Loucy (cell line): ENCODE data around the gene MFN2.

ENCODE experiments used
- H2AFZ ChIP-seq: fragments of 200-600 bp; sonication (generic); 2 replicates; pipeline ENCODE4 v1.6.0; 2016; ENCODE audit warnings: antibody characterized with exemption, mild to moderate bottlenecking, low read length, moderate library complexity
- H3F3A ChIP-seq: fragments of 200-600 bp; 2 replicates; pipeline ENCODE4 v1.6.0; 2016; ENCODE audit warnings: antibody characterized with exemption, low read depth, mild to moderate bottlenecking
- H3K27me3 ChIP-seq: fragments of 200-600 bp; sonication (generic); 2 replicates; pipeline ENCODE4 v1.6.1; 2014; ENCODE audit warnings: low read length, mild to moderate bottlenecking; ENCODE audit not compliant: insufficient read depth, poor library complexity, severe bottlenecking
- H3K36me3 ChIP-seq: fragments of 200-600 bp; sonication (generic); 2 replicates; pipeline ENCODE4 v1.6.1; 2016; ENCODE audit warnings: low read length; ENCODE audit not compliant: insufficient read depth
- H3K4me1 ChIP-seq: fragments of 200-600 bp; sonication (generic); 2 replicates; pipeline ENCODE4 v1.5.1; 2014; ENCODE audit warnings: low read length, mild to moderate bottlenecking; ENCODE audit not compliant: insufficient read depth, poor library complexity, severe bottlenecking
- H3K4me2 ChIP-seq: fragments of 200-600 bp; sonication (generic); 2 replicates; pipeline ENCODE4 v1.6.0; 2014; ENCODE audit warnings: antibody characterized with exemption, low read length, low read depth, mild to moderate bottlenecking; ENCODE audit not compliant: poor library complexity, severe bottlenecking
- H3K4me3 ChIP-seq: fragments of 200-600 bp; sonication (generic); 2 replicates; pipeline ENCODE4 v1.5.1; 2014; ENCODE audit warnings: low read length, mild to moderate bottlenecking, mixed read lengths; ENCODE audit not compliant: poor library complexity, severe bottlenecking
- H3K79me2 ChIP-seq: fragments of 200-600 bp; sonication (generic); 2 replicates; pipeline ENCODE4 v1.6.1; 2014; ENCODE audit warnings: low read length; ENCODE audit not compliant: insufficient read depth
- H3K9ac ChIP-seq: fragments of 200-600 bp; sonication (generic); 2 replicates; pipeline ENCODE4 v1.6.0; 2014; ENCODE audit warnings: mild to moderate bottlenecking, low read depth, low read length, moderate library complexity; ENCODE audit not compliant: poor library complexity, severe bottlenecking
- H3K9me2 ChIP-seq: fragments of 200-600 bp; sonication (generic); replicated peaks from 2 replicates; pipeline ENCODE4 v1.6.1; 2016; ENCODE audit warnings: low read depth, low read length, mixed read lengths
- H3K9me3 ChIP-seq: fragments of 200-600 bp; sonication (generic); 2 replicates; pipeline ENCODE4 v1.6.1; 2014; ENCODE audit warnings: mild to moderate bottlenecking, antibody characterized with exemption, low read length, low read depth; ENCODE audit not compliant: insufficient read depth
- H4K20me1 ChIP-seq: fragments of 200-600 bp; sonication (generic); 2 replicates; pipeline ENCODE4 v1.6.0; 2014; ENCODE audit warnings: antibody characterized with exemption, low read length, mild to moderate bottlenecking; ENCODE audit not compliant: insufficient read depth, poor library complexity, severe bottlenecking
- EZH2phosphoT487 ChIP-seq: fragments of 200-600 bp; IDR thresholded peaks from 2 replicates; pipeline ENCODE4 v1.6.1; 2018; ENCODE audit warnings: antibody characterized with exemption, mild to moderate bottlenecking, moderate library complexity, borderline replicate concordance
- TF ChIP-seq, protein P1 (sequence below): fragments of 200-600 bp; sonication (generic); conservative IDR thresholded peaks from 2 replicates; pipeline ENCODE4 v1.5.1; 2014; ENCODE audit warnings: mild to moderate bottlenecking, antibody characterized with exemption, low read length

Gene MFN2

DNA sequence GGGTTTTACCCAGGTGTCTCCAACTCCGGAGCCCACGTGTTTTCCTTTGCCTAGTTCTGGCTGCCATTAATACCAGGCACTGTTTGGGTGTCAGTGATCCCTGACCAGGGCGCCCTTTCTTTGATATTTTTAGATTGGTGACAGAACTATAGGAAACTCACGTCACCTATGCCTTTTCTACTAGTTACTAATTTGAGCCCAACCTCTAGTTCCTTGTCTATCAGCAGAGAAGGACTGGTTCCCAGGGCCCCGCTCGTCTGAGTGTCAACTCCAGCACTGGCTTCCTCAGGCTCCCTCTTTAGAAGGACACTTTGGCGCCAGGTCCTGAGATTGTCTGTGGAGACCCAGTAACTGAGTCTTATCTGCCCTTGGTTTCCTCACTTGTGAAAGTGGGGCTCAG, 9.4 kb downstream of the MFN2 start:
- no peak overlapping the region for H3K9ac ChIP-seq
- no peak overlapping the region for H3K4me2 ChIP-seq
- H3K27me3 ChIP-seq, result no peaks in the 10 kb centered on the region
- H3K36me3 ChIP-seq, result peaks cover 49% of the 10 kb centered on the region; the same call in 1 of the 2 replicates
- peaks cover 8% of the 10 kb centered on the region for H4K20me1 ChIP-seq
- no peak for TF ChIP-seq EZH2phosphoT487
- TF ChIP-seq, protein P1, sequence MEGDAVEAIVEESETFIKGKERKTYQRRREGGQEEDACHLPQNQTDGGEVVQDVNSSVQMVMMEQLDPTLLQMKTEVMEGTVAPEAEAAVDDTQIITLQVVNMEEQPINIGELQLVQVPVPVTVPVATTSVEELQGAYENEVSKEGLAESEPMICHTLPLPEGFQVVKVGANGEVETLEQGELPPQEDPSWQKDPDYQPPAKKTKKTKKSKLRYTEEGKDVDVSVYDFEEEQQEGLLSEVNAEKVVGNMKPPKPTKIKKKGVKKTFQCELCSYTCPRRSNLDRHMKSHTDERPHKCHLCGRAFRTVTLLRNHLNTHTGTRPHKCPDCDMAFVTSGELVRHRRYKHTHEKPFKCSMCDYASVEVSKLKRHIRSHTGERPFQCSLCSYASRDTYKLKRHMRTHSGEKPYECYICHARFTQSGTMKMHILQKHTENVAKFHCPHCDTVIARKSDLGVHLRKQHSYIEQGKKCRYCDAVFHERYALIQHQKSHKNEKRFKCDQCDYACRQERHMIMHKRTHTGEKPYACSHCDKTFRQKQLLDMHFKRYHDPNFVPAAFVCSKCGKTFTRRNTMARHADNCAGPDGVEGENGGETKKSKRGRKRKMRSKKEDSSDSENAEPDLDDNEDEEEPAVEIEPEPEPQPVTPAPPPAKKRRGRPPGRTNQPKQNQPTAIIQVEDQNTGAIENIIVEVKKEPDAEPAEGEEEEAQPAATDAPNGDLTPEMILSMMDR, result no peak
- no peaks in the 10 kb centered on the region for H3K9me2 ChIP-seq
- H3K4me1 ChIP-seq, result peaks cover 4% of the 10 kb centered on the region
- no peak overlapping the region for H2AFZ ChIP-seq
- H3K4me3 ChIP-seq, result no peak overlapping the region
- H3F3A ChIP-seq, result no peaks in the 10 kb centered on the region
- peaks cover 28% of the 10 kb centered on the region for H3K79me2 ChIP-seq
- H3K9me3 ChIP-seq, result no peaks in the 10 kb centered on the region

DNA sequence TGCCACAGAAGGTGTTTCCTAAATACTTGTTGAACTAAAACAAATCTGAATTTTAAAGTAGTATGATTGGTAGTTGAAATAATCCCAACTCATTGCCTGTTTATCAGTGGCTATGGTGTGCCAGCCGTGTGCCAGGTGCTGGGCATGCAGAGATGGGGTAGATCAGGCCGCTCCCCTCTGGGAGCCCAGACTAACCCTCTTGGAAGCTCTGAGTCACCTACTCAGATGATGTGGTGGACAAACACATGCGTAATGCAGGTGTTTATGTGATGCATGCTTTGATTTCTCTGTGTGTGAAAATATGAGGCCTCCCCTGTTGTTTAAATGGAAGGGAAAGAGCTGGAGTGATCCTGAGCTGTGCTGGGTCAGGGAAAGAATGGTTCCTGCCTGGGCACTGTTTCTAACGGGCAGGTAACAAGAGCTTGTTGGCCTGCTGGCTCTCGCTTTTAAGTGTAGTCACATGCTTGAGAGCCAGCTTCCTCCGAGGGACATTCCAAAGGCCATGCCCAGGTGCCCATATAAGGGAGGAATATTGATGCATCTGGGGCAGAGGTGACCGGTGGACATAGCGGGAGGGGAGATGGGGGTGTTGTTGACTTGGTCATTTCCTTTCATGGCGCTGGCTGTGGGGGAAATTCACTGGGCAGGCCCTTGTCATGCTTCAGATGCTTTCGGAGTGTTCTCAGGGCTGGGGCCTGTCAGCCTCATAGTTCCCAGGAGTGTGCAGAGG, 10.2 kb downstream of the MFN2 start:
- H3K4me3 ChIP-seq, result no peak overlapping the region
- no peaks in the 10 kb centered on the region for H3F3A ChIP-seq
- no peak overlapping the region for H2AFZ ChIP-seq
- H3K9me2 ChIP-seq, result no peaks in the 10 kb centered on the region
- no peak overlapping the region for H3K9ac ChIP-seq
- no peak overlapping the region for H3K4me2 ChIP-seq
- no peaks in the 10 kb centered on the region for H3K4me1 ChIP-seq
- no peaks in the 10 kb centered on the region for H3K27me3 ChIP-seq
- peaks cover 3% of the 10 kb centered on the region for H4K20me1 ChIP-seq
- no peaks in the 10 kb centered on the region for H3K9me3 ChIP-seq
- peaks cover 57% of the 10 kb centered on the region; the same call in 1 of the 2 replicates for H3K36me3 ChIP-seq
- H3K79me2 ChIP-seq, result peaks cover 22% of the 10 kb centered on the region; the same call in 1 of the 2 replicates
- no peak for TF ChIP-seq EZH2phosphoT487

DNA sequence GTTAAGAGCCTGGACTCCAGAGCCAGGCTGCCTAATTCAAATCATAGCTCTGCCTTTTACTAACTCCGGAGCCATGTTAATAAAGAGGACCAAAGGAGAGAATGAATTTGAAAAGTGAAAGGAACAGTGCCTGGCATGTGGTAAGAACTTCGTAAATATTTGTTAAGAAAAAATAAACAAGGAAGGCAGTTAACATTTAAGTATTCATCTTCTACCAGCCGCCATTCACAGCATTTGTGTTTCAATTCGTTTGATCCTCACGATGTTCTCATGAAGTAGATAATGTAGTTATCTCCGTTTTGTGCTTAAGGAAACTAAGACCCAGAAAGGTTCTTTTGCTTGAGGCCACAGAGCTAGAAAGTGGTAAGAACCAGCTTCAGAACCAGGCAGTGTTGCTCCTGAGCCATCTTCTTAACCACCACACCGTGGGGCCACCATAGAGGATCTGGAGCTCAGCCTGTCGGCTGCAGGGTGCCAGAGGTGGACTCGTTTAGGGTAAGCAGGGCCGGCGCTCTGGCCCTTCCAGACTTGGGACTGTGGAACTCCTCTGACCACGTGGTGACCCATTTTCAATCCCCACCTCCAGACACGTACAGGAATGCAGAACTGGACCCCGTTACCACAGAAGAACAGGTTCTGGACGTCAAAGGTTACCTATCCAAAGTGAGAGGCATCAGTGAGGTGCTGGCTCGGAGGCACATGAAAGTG, 11.9 kb downstream of the MFN2 start:
- TF ChIP-seq, protein P1, result no peak
- no peak for TF ChIP-seq EZH2phosphoT487
- H3K9me3 ChIP-seq, result no peaks in the 10 kb centered on the region
- H3K79me2 ChIP-seq, result peaks cover 9% of the 10 kb centered on the region; the same call in 1 of the 2 replicates
- H3K4me2 ChIP-seq, result no peak overlapping the region
- peaks cover 71% of the 10 kb centered on the region; the same call in 1 of the 2 replicates for H3K36me3 ChIP-seq
- H3K9me2 ChIP-seq, result no peaks in the 10 kb centered on the region
- H3K9ac ChIP-seq, result no peak overlapping the region
- no peak overlapping the region for H3K4me3 ChIP-seq
- no peak overlapping the region for H2AFZ ChIP-seq
- H3F3A ChIP-seq, result no peaks in the 10 kb centered on the region
- H3K27me3 ChIP-seq, result no peaks in the 10 kb centered on the region
- no peaks in the 10 kb centered on the region for H4K20me1 ChIP-seq
- no peaks in the 10 kb centered on the region for H3K4me1 ChIP-seq
